GM12892 (cell line): ENCODE results near the gene SPINK8.

Experiments used
- POLR2A ChIP-seq: IDR thresholded peaks from 2 replicates; pipeline ENCODE4 v1.6.1; 2011; ENCODE audit warnings: low read depth, low read length, control low read depth
- POLR2AphosphoS5 ChIP-seq: IDR thresholded peaks from 2 replicates; pipeline ENCODE4 v1.6.1; 2011; ENCODE audit warnings: low read depth, low read length, control low read depth
- TAF1 ChIP-seq: IDR thresholded peaks from 2 replicates; pipeline ENCODE4 v1.6.1; 2011; ENCODE audit warnings: low read depth, mild to moderate bottlenecking, control low read depth, low read length, borderline replicate concordance

DNA sequence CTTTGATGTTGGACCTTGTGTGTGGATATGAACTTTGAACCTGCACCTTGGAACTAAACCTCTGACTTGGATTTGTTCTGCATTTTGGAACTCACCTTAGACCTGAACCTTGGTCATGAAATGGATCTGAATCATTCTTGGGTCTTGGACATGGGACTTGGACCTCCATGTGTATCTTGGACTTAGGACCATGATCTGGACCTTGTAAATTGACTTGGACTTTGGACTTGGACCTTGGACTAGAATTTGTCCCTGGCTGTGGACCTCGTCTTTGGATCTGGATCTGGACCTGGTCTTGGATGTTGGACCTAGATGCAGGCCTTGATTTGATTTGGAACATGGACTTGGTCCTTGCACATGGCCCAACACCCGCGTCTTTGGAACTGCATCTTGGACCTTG, 47.2 kb downstream of the SPINK8 start:
- TF ChIP-seq POLR2A (no peak), POLR2AphosphoS5 (no peak), TAF1 (no peak)
